ENCODE data around the gene EHF. TPM values are rescaled to one million over a fixed set of nuclear protein-coding genes. Genes with fewer than 3 reads are reported as not detected.
A peak's percentile ranks its signal among the peaks of the same experiment; 100 is the strongest.

The EHF gene
- total RNA-seq, 2 donors from 2014 or later, result 164 to 332 TPM

- peak overlapping the region; percentile 79 to 90 for H3K27ac ChIP-seq
- H3K4me1 ChIP-seq (replicated peaks), result peaks cover 12% of the 10 kb centered on the region
- TF ChIP-seq POLR2A (IDR thresholded peaks at IDR 0.05) (no peak), POLR2AphosphoS5 (IDR thresholded peaks at IDR 0.05) (no peak)
- TF ChIP-seq, protein P1, sequence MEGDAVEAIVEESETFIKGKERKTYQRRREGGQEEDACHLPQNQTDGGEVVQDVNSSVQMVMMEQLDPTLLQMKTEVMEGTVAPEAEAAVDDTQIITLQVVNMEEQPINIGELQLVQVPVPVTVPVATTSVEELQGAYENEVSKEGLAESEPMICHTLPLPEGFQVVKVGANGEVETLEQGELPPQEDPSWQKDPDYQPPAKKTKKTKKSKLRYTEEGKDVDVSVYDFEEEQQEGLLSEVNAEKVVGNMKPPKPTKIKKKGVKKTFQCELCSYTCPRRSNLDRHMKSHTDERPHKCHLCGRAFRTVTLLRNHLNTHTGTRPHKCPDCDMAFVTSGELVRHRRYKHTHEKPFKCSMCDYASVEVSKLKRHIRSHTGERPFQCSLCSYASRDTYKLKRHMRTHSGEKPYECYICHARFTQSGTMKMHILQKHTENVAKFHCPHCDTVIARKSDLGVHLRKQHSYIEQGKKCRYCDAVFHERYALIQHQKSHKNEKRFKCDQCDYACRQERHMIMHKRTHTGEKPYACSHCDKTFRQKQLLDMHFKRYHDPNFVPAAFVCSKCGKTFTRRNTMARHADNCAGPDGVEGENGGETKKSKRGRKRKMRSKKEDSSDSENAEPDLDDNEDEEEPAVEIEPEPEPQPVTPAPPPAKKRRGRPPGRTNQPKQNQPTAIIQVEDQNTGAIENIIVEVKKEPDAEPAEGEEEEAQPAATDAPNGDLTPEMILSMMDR (IDR thresholded peaks at IDR 0.05), result no peak
- H3K27me3 ChIP-seq (replicated peaks; ENCODE audit: insufficient read depth), result no peaks in the 10 kb centered on the region
- intact Hi-C loops (cut with DNase I), result no loop called here
- no peaks in the 10 kb centered on the region for H3K36me3 ChIP-seq
- DNase-seq (ENCODE audit: low spot score), result no peak
- no peaks in the 10 kb centered on the region for H3K9me3 ChIP-seq
- peak overlapping the region in 1 of 2 donors; percentile 31 for H3K4me3 ChIP-seq
These were observed 8.8 kb downstream of the EHF start for GRCh38 chr11:34629711-34630110.

DNA sequence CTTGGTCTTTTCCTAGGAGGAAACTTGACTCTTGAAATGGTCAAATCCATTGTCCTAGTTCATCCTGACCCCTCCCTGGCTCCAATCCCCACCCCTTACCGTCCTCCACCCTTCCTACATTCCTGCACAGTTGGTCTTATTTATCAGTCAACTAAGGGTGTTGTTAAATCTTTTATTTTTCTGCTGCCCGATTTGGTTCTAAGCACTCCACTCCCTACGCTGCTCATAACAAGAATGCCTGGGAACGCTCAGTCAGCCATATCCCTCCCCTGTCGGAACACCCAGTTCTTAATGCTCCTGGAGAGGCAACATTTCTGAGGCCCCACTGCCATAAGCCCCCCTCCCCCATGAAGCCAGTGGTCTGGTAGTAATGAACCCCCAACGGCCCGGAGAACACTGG, 9.7 kb downstream of the EHF start:
- intact Hi-C loops (cut with DNase I), result no loop called here
- peak overlapping the region; percentile 79 to 90 for H3K27ac ChIP-seq
- DNase-seq (ENCODE audit: low spot score), result no peak
- no peaks in the 10 kb centered on the region for H3K36me3 ChIP-seq
- peak overlapping the region; percentile 2 to 31 for H3K4me3 ChIP-seq
- H3K9me3 ChIP-seq, result no peaks in the 10 kb centered on the region
- H3K27me3 ChIP-seq (replicated peaks; ENCODE audit: insufficient read depth), result no peaks in the 10 kb centered on the region
- peak; percentile 37 for TF ChIP-seq POLR2AphosphoS5 (IDR thresholded peaks at IDR 0.05)
- TF ChIP-seq POLR2A (IDR thresholded peaks at IDR 0.05), result no peak
- peaks cover 12% of the 10 kb centered on the region for H3K4me1 ChIP-seq (replicated peaks)
- 35% methylated on average over 7 of the region's 7 CpGs for WGBS

DNA sequence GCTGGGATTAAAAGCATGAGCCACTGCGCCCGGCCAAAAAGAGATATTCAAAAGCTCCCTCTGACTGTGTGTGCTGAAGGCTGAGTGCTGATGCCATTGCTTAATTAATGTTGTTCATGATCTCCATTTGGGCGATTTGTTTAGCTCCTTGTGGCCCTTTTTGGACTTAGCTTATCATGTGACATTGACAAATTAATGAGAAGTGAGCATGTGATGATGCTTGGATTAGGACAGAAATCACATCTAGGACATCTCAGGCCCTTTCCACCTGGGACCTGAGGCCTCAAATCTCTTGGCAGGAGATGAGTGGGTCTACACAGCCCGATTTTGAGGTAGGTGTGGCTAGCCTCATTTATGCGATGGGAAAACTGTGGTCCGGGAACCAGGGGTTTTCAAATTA, 10.4 kb downstream of the EHF start:
- H3K27ac ChIP-seq, result peak overlapping the region; percentile 79 to 90
- WGBS, result 56% methylated on average over 6 of the region's 6 CpGs
- intact Hi-C loops (cut with DNase I), result no loop called here
- no peaks in the 10 kb centered on the region for H3K36me3 ChIP-seq
- peak overlapping the region; percentile 2 to 31 for H3K4me3 ChIP-seq
- TF ChIP-seq POLR2AphosphoS5 (IDR thresholded peaks at IDR 0.05) (no peak), POLR2A (IDR thresholded peaks at IDR 0.05) (no peak)
- TF ChIP-seq, protein P1 (IDR thresholded peaks at IDR 0.05), result no peak
- no peak for DNase-seq (ENCODE audit: low spot score)
- no peaks in the 10 kb centered on the region for H3K9me3 ChIP-seq
- H3K27me3 ChIP-seq (replicated peaks; ENCODE audit: insufficient read depth), result no peaks in the 10 kb centered on the region
- H3K4me1 ChIP-seq (replicated peaks), result peaks cover 16% of the 10 kb centered on the region

- DNase-seq (ENCODE audit: low spot score), result peak; percentile 71
- no peaks in the 10 kb centered on the region for H3K9me3 ChIP-seq
- TF ChIP-seq POLR2AphosphoS5 (IDR thresholded peaks at IDR 0.05) (no peak), POLR2A (IDR thresholded peaks at IDR 0.05) (peak; percentile 11)
- TF ChIP-seq, protein P1 (IDR thresholded peaks at IDR 0.05), result no peak
- H3K4me1 ChIP-seq (replicated peaks), result peaks cover 19% of the 10 kb centered on the region
- 32% methylated on average over 4 of the region's 4 CpGs for WGBS
- intact Hi-C loops (cut with DNase I), result no loop called here
- no peaks in the 10 kb centered on the region for H3K27me3 ChIP-seq (replicated peaks; ENCODE audit: insufficient read depth)
- peak overlapping the region in 1 of 2 donors; percentile 31 for H3K4me3 ChIP-seq
- no peaks in the 10 kb centered on the region for H3K36me3 ChIP-seq
- peak overlapping the region; percentile 79 to 90 for H3K27ac ChIP-seq
These were observed 10.8 kb downstream of the EHF start for GRCh38 chr11:34631737-34632104.

GRCh38 chr11:34632105-34632791, 11.4 kb downstream of the EHF start:
- Histone ChIP-seq H3K4me1 (replicated peaks) (peaks cover 19% of the 10 kb centered on the region), H3K27me3 (replicated peaks; ENCODE audit: insufficient read depth) (no peaks in the 10 kb centered on the region), H3K36me3 (no peaks in the 10 kb centered on the region), H3K9me3 (no peaks in the 10 kb centered on the region), H3K27ac (peak overlapping the region; percentile 79 to 90), H3K4me3 (peak overlapping the region; percentile 12 to 31)
- WGBS, result 26% methylated on average over 7 of the region's 7 CpGs
- peak; percentile 76 for DNase-seq (ENCODE audit: low spot score)
- peak; percentile 74 for TF ChIP-seq POLR2AphosphoS5 (IDR thresholded peaks at IDR 0.05)
- TF ChIP-seq, protein P1 (IDR thresholded peaks at IDR 0.05), result no peak
- TF ChIP-seq POLR2A (IDR thresholded peaks at IDR 0.05), result no peak
- intact Hi-C loops (cut with DNase I), result no loop called here

Measured in prostate gland (tissue), 2 donors.